GM20431 (cell line): ENCODE data around the gene NTRK3.

Experiments
- in situ Hi-C: fragments of 300-500 bp; cut with MseI, MboI; formaldehyde crosslinking; loops from one replicate; pipeline ENCODE4 v1.15.0; 2020; ENCODE audit warnings: low sequenced_read_pairs; ENCODE audit not compliant: unreplicated experiment

The NTRK3 gene

DNA sequence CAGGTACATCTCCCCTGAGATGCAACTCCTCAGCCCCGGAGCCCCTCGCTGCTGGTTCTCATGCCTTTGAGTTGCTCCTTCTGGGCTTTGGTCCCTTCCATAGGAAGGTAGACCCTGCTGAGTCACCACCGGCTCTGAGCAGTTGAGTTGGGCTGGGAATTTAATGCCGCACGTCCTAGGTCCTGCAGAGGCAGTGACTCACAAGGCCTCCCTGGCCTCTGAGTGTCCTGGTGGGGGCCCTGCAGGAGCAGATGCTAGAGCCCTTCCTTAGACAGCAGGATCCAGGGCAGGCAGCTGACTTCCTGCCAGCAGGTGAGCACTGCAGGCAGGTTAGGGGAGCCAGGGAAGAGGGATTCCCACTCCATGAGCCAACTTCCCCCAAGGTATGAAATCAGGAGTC is 5.5 kb upstream of the NTRK3 start:
- in situ Hi-C loops, result no loop called here

DNA sequence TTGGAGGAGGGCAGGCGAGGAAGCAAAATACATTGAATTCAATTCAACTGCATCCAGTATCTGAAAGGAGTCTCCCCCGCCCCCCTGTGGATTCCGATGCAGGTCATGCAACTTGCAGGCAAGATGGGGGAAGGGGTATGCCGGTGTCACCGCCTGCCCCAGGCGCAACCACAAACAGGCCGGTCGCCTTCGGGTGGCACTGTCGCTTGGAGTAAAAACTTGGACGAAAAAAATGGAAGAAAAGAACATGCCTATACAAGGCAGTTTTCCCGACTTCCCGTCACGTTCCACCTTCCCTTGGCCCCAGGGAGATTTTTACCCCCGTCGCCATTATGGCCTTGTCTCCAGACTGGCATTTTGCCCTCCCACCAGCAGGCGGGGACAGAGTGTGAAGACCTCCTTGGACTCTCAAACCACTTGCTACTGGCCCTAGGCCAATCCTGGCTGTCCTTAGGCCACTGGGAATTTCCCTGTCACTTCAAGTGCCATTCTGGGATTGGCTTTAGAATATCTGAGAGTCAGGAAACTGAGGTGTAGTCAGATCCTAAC is 1.6 kb upstream of the NTRK3 start:
- in situ Hi-C loops, result no loop called here

DNA sequence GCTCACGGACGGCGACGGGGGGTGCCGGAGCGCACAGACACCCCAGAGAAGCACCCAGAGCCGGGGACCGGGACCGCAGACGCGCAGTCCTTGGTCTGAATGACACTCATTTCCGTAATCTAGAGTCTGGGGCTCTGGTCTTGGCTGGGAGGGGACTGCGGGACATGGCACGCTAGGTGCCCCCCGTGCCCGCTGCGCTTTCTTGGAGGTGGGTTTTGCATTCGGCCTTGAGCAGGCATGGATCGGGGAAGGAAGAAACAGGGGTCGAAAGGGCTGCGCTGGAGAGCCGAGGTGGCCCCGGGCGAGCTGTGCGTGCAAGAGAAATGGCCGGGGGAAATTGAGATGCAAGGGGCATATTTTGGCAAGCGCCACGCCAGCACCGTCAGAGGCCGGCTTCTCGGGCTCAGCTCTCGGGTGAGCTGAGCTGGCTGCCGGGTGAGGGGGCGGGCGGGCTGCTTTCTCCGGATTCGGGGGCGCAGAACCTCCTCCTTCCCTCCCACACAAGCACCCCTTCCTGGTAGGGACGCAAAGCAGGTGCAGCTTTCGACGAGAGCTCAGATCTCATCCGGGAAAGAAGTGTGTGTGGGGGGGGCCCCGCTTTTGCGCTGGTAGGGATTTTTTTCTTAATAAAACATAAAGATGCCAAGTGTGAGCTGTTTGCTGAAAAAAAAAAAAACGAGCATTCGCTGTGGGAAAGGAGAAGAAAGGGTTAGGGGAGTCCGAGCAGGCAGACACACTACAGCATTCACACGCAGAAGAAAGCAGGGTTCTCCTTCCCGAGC is 963 bp upstream of the NTRK3 start:
- in situ Hi-C loops, result no loop called here

DNA sequence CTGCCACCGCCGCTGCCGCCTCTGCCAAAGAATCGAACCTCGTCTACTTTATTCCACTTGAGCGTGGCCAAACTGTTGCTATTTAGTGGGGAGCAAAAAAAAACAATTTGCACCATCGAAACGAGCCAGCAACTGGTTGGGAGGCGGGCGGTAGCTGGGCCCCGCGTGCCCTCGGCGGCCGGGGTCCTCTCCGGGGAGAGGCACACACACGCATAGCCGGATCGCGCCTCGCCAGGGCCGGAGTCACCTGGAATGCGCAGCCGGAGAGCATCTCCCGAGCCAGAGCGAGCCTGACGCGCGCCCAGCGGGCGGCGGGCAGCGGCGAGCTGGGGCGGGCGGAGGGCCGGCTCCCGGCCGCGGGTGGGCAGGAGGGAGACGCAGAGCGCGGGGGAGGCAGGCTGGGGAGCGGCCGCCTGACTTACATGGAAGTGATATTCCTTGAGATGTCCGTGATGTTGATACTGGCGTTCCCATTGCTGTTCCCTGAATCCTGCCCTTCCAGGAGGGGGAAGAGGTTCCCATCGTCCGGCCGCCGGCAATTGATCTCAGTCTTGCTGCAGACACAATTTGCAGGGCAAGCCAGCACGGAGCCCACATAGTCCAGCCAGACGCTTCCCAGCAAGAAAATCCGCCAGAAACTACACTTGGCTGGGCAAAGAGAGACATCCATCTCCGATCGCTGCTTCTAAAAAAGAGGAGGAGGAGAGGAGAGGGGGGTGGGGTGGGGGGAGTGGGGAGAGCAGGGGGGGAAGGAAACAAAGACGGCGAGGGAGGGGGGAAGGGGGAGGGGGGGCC is 858 bp downstream of the NTRK3 start:
- in situ Hi-C loops, result no loop called here

DNA sequence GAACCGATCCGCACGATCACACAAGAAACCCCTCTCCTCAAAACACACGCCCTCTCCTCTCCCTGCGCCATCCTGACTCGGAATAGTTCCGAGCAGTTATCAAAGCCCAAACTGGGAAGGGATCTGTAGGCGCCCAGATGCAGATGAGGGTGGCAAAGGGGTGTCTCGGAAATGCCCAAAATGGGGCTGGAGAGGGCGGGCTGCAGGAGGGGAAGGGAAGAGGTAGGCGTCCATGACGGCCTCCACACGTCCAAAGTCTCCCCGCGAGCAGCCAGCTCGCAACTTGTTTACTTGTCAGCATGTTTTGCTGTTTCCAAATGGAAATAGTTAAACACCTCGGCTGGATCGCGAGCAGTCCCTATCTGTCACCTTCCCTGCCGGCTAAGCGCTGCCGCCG is 1.5 kb downstream of the NTRK3 start:
- in situ Hi-C loops, result no loop called here

DNA sequence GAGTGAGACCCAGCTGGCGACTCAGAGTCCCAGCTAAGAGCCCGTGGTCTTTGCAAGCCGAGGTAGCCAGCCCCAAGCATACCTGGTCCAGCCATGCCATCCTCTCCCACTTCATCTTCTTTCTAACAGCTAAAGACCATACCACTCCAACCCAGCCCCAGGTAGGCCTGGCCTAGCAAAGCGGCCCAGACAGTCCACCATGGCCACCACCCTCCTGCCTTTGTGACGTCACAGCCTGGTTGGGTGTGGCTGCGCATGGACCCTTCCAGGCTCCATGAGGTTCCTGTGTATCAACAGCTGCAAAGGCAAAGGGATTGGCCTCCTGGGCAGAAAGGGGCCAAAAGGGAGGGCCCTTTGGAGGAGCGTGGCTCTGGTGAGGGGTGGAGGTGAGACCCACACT is 4.1 kb downstream of the NTRK3 start:
- in situ Hi-C loops, result no loop called here

DNA sequence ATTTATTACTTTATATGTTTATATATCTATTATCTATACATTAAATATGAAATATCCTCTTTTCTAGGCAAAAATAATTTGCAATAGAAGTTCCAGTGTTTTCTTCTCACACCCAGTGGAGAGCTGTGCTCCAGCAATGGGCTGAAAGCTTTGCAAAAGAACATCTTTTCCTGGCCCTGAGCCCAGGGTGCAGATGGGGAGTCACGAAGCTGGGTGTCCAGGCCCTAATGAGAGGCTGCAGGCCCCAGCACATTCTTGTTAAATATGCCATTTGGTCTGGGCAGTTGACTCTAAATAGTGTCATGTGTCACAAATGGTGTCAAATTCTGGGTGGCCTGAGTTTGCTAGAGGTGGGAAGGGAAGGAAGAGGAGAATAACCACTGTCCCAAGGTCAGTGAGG is 5.7 kb downstream of the NTRK3 start:
- in situ Hi-C loops, result no loop called here

DNA sequence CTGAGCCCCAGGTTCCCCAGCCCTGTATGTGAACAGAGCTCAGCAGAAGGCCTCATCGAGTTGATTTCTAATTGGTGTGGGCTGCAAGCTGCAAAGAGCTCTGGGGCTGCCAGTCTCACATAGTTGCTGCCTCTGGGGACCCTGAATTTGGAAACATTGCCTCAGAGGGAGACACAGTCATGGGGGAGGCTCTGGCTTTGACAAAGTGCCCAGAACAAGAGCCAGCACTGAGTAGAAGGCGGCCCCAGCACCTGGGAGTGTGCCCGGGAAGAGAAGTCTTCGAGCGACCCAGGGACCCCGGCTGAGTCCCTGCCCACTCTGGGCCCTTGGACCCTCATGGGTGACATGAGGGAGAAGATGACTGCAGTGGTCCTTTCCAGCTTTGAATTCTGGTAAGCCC is 7.3 kb downstream of the NTRK3 start:
- in situ Hi-C loops, result no loop called here

DNA sequence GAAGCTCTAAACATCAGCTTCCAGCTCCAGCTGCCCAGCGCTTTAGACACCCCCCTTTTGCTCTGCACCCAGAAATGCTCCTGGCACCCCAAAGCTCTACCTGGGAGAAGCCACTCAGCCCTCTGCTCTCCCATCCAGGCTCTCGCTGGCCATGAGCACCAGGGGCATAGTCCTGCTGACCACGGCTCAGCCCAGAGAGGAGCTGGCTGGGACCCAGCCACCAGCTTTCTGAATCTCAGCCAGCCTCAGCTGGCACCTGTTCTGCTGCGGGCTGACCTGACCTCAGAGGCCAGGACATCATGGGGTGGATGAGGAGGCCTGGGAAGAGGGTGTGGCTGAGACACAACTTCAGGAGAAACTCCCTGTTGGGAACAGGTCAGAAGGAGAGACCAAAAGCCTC is 8.6 kb downstream of the NTRK3 start:
- in situ Hi-C loops, result no loop called here

DNA sequence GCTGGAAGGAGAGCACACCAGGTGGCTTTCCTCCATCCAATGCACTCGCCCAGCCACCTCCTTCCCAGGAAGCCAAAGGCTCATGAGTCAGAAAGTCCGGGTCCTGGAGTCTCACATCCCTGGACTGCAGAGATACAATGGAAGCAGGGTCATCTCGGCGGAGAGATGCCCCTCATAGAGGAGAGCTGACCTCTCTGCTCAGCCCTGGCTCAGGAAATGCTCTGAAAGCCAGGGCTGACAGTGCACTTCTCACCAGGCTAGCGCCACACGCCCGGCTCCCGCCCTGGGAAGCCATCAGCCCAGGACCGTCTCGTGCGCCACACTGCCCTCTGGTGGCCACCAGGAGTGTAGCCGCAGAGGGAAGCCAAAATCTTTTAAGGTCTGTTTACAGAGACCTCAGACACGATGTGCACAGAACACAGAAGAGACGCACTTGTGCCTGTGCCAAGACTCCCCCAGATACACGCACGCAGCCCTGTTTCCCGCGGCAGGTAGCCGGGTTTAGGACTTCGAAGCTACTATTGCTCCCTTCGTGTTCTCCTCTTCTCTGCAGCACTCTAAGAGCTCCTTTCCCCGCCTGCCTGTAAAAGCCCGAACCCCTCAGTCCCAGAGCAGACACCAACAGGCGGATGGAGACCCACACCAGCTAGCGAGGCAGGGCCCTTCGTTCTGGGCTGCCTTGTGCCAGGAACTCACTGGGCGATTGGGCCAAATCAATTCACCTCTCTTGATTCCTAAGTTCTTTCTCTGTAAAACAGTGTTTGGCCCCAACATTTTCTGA is 9.7 kb downstream of the NTRK3 start:
- in situ Hi-C loops, result no loop called here

DNA sequence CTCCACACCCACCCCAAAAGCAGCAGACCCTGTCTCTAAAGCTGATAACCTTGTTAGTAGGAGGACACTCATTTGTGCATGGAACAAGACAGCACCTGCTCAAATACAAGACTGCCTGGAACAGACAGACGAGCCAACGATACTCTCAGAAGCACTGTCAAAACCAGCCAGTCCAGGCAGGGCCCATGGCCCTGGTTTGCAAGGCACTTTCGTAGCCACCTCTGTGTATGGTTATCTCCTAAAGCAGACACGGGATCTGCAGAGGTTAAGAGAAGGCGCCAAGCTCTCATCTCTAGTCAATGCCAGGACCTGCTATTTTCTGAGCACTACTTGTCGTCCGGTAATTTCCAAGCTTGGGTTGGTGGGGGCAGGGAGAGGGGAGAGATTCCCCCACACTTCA is 10.5 kb downstream of the NTRK3 start:
- in situ Hi-C loops, result no loop called here

DNA sequence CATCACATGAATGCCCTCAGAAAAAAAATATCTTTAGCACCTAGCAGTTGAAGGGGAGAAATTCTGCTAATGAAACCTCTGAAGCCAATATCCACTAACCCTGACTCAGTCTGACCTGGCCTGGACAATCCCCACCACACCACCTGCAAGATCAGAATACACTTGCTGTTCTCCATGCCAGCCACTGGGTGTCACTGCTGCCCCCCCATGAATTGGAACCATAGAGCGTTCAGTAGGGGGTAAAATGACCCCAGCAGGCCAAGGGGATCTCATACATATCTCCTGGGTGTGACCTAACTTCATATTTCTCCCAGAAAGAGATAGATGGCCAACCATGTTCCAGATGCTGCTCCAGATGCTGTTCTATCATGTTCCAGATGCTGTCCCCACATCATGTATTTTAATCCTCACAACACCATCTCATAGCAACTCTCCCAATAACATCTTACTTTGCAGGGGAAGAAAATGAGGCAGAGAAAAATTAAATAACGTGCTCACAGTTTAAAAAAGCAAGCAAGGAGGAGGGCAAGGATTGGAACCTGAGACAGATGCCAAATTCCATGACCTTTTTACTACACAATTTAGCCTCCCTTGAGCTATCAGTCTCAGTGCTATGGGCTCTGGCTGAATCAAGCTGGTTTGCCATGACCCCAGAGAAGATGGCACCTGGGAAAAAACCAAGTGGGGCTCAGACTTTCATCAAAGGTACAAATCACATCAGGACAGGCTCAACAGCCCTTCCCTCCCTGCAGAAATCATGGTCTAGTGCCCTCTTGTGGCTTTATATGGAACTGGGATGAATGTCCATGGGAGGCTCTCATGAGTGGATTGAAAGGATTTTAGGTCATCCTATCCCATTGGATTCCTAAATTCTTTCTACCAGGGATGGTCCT is 12.4 kb downstream of the NTRK3 start:
- in situ Hi-C loops, result no loop called here

DNA sequence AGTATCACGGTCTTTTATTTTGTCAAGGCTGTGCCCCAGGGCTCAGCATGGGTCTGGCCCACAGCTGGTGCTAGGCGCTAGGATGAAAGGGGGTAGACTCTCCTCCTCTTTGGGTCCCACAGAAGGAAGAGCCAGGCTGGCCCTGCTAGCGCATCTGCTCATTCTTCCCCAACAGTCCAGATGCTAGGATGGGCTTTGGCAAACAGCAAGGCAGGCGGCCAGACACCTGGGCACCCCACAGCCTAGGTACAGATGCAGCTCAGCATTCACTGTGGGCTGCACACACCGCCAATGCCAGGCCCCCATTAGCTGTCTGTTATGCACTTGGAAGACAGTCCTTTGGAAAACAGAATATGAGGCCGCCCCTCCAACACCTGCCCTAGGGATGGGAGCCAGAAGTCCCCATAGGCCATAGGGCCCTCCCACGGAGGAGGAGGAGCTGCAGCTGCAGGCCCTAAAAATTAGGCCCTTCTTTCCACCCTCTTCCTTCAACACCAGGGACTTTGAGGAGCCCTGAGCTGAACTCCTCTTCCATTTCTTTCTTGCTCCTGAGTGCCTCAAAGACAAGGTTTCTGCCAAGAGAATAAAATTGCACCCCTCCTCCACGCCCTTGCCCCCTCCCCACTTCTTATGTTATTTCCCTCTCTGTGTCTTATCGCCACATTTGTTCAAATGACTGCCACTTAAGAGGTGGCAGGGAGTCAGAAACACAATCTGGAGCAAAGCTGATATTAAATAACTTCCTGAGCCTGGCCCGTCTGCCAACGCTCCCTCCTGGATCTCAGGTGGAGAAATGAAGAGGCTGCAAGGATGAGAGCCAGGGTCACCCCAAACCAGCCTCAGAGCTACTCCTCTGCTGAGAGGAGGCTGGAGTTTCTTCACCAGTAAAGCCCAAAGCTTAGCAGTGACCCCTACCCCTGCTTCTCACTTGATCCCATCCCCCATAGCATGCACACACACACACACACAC is 13.7 kb downstream of the NTRK3 start:
- in situ Hi-C loops, result no loop called here

DNA sequence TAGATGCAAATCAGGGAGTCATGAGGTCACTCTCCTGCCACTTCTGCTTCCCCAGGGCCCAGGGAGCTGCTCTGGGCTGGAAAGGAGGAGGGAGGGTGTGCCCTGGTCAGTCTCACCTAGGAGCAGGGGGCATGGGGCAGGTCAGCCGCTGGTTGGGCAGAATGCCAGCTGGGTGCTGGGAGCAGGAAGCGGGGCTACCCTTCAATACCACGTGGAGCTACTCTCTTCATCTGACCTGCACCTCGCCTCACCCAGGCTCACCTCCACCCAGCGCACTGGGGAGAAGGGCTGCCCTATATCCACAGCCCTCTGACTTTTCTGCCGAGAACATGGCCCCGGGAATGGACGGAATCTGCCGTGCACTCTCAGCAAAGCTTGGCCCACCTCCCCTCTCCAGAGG is 15.1 kb downstream of the NTRK3 start:
- in situ Hi-C loops, result no loop called here

DNA sequence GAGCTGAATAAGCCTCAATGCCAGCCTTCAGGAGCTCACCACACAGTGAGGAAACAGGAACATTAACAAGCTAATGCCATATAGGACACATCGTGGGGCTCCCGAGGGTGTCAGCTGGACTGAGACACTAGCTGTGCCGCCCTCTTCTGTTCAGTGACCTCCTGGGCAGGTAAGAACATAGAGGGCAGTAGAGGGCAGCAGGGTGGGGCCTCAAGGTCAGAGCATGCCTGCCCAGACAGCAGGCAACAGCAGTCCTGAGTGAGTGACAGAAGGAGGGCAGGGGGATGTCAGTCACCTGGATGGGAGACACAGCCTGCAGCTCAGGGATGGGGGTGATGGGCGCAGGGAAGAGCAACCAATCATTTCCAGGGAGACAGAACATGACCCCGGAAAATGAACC is 15.5 kb downstream of the NTRK3 start:
- in situ Hi-C loops, result no loop called here

DNA sequence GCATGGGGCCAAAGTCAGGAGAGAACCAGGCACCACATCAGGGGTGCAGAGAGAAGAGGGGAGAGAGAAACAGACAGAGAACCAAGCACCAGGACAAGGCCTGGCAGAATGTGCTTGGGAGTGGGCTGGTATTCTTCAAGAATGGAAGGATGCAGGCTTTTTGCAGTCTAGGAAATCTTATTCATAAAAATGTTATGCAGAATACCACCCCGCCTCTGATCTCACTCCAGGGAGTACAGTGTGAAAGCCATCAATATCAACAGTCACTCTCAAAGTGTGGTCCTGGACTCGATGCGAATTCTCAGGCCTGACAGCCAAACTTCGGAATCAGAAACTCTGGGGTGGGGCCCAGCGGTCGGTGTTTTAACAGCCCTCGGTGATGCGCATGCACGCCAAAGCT is 16.9 kb downstream of the NTRK3 start:
- in situ Hi-C loops, result no loop called here

DNA sequence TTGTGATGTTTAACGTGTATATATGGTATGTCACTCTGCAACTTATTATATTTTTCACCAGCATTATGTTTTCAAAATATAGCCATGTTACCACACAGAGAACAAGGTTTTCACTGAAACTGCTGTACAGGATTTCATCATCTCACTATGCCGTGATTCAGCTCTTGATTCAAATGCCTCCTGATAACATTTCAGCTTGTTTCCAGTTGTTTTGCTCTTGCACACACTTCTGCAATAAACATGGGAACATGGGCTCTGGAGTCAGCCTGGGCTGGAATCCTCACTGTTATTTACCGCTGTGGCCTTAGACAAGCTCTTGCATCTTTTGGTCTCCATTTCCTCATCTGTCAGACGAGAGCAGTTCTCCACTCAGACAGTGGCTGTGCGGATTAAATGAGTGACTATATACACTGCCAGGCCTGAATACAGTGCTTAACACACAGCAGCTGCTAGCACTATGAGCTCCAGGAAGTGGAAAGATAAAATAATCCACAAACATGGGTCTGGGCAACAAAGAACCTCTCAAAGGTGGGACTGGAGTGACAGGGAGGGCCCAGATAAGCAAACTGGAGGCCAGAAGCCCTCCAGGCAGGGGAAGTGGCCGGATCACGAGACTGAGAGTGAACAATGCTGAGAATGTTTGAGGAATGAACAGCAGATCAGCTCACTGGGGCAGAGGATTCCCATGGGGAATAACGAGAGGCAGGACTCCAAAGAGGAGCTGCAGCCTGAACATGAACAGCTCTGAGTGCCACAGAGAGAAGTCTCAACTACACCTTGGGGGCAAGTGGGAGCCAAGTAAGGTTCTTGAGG is 17.7 kb downstream of the NTRK3 start:
- in situ Hi-C loops, result no loop called here

DNA sequence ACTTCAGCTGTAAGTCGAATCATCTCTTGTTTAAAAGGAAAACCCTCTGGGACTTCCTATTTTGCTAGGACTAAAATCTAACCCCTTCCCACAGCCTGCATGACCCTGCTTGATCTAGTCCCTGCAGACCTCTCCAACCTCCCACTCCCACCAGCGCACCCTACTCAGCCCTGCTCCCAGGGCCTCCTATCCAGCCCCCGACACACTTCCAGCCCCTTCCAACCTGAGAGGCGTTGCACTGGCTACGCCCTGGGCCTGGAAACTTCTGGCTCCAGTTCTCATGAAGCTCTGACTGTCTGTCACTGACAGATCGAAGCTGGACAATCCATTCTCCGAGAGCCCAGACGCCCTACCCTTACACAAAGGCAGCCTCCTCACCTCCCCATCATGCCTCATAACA is 21.8 kb downstream of the NTRK3 start:
- in situ Hi-C loops, result no loop called here
